C1 segment of cervical spinal cord (tissue), 14 donors: ENCODE data around the gene KIAA0825.

Experiments used
- DNase-seq, 14 donors: peaks; one replicate each; lab custom pipeline; 2025; lab: John Stamatoyannopoulos, UW

KIAA0825 gene

GRCh38 chr5:94248175-94248875, 370.1 kb downstream of the KIAA0825 start:
- no peak for DNase-seq

DNA sequence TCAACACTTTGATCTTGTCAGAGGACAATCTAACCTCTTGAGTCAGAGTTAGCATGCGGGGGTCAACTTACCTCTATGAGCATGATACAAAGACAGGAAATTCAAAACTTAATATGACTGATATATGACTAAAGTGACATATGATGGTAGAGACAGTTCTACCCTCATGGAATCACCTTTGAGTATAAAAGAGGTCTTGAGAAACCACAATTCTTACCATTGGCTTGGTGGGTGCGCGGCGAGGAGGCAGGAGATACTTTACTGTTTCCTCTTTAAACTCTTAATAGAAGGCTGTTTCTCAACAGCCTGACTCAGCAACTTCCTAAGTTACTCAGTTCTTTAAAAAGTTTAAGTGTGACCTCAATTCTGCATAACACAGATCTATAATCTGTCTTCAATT, 372.8 kb downstream of the KIAA0825 start:
- no peak for DNase-seq

DNA sequence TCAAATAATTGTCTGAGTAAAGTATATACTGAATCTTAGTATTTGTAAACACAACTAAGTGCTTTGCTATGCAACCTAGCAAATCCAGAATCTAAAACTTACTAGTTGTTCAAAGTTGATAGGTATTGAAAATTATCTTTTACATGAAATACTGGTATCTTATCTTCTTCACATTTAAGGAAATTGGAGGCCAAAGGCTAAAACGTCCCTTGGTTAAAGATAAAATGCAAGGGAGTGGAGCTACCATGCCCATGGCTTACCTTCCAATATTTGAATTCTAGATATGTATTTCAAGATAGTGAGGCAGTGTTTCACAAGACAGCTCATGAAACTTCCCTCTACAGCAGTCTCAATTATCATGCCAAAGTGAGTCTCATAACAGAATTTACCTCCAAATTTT, 373.5 kb downstream of the KIAA0825 start:
- DNase-seq: no peak

GRCh38 chr5:94243612-94244011, 374.8 kb downstream of the KIAA0825 start:
- DNase-seq: no peak

DNA sequence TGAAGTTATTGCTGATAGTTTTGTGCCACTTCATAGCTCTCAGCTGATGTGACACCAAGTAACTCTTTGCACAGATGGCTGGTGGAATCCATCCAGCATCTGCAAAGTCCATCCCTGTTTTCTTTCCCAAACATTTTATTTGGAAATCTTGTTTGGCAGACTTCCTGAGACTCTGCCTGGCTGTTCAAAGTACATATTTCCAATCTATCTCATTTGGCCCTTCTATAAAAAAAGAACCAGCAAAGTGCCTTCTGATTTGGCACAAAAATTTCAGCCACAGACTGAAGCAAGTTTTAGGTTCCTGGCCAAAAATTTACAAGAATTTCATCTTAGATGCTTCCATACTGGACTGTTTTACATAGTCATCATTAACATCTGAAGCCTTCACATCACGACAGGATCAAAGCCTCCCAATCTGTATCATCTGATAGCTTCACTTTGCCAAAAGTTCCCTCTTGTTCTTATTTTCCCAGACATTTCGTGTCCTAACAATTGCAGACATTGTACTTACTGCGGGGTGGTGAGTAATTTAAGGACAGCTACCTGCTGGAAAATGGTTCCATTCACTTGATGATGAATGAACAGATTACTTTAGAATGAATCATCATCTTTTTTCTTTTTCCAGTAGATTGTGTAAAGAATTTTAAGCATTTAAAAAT, 377.3 kb downstream of the KIAA0825 start:
- no peak for DNase-seq

DNA sequence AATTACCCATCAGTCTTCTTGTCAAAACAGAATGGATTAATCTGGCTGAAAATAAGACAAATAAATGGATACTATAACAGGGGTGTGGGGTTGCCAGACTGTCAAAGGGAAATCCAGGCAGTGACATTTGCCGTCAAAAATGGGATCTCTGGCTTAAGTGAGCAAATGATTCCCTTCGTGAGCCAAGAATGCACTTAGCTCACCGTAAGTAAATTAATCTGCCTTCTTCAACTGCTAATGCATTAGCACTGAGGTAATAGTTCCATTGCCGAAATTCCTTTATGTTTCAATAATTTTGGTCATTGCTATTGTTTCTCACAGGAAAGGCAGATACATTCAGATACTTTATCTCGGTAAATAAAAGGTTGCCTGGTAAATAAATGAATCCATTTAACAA, 377.8 kb downstream of the KIAA0825 start:
- no peak for DNase-seq

GRCh38 chr5:94240134-94240533, 378.3 kb downstream of the KIAA0825 start:
- no peak for DNase-seq

GRCh38 chr5:94239266-94239665, 379.1 kb downstream of the KIAA0825 start:
- no peak for DNase-seq

DNA sequence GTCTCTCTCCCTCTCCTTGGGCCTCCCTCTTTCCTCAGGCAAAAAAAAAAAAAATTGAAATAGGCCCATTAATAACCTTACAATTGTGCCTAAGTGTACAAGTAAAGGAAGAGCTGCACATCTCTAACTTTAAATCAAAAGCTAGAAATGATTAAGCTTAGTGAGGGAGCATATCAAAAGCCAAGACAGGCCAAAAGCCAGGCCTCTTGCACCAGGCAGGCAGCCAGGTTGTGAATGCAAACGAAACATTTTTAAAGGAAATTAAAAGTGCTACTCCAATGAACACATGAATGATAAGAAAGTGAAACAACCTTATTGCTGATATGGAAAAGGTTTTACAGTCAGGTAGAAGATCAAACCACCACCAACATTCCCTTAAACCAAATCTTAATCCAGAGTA, 383.4 kb downstream of the KIAA0825 start:
- DNase-seq: no peak

DNA sequence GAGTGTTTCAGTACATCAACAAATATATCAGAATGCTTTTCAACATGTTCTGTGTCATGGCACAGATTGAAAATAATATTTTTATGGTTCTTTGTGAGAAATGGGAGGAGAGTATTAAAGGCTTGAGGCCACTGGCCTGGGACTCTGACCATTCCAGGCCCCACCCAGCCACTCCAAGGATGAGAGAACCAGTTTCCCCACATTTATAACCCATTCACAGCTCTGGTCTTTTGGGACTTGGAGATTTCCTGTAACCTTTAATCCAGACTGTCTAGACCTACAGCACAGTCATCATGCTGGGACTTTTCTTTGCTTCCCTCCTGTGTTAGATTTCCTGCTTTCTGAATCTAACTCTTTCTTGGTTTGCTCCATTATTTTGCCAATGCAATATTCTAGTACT, 389.6 kb downstream of the KIAA0825 start:
- DNase-seq: no peak

DNA sequence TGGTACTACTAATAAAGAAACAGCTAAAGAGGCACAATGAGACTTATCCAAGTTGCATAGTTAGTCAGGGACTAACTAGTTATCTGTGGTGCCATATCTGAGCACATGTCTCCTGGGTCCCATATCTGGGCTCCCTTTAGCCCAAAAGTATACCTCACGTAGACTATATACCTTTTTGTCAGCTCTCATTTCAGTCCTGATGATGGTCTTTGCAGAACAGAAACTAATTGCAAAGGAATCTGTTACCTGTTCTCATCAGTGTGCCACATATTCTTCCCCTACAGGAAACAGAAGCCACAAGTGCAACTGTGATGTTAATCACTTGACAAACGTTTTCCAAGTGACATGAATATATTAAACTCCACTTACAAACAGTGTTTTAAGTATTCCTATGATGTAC, 395.2 kb downstream of the KIAA0825 start:
- no peak for DNase-seq

DNA sequence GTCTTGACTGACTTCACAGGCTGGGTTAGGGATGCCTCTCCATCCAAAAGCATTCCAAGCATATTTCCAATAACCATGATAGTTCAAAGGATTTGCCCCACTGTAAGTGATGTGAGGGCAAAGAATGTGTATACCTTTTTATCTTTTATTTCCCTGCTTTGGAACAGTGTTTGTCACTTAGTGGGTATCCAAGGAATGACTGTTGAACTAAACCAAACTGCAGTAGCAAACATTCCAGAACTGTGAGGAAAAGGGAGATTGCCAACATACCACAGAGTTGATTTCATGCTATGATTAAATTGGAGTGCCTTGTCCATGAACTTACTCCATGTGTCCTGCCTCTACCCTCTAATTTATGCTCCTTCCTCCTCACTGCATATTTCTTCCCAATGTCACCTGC, 400.0 kb downstream of the KIAA0825 start:
- DNase-seq: no peak

GRCh38 chr5:94217745-94218144, 400.7 kb downstream of the KIAA0825 start:
- DNase-seq: no peak

GRCh38 chr5:94217216-94217615, 401.2 kb downstream of the KIAA0825 start:
- no peak for DNase-seq

- no peak for DNase-seq
Observed at GRCh38 chr5:94212476-94212875, 405.9 kb downstream of the KIAA0825 start.

GRCh38 chr5:94209774-94210355, 408.5 kb downstream of the KIAA0825 start:
- no peak for DNase-seq

DNA sequence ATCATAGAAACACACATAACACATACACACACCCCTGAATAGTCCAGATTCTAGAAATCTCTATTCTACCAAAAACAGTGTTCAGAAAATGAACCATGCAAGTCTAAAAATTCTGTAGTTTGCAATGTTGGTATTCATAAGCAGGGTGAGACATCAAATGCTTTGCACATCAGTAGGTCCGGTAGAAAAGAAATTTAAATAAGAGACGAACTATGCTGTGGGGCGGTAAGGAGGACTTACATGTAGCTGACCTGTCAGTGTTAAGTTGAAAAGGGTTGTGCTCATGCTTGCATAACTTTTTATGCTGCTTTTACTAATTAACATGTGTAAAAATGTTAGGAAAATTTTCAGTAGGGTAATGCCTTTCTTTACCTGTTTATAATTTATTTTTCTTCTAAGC, 409.1 kb downstream of the KIAA0825 start:
- no peak for DNase-seq

- DNase-seq: no peak
Observed at GRCh38 chr5:94199566-94199965, 418.8 kb downstream of the KIAA0825 start.

- no peak for DNase-seq
Observed at GRCh38 chr5:94197970-94198369, 420.4 kb downstream of the KIAA0825 start.

DNA sequence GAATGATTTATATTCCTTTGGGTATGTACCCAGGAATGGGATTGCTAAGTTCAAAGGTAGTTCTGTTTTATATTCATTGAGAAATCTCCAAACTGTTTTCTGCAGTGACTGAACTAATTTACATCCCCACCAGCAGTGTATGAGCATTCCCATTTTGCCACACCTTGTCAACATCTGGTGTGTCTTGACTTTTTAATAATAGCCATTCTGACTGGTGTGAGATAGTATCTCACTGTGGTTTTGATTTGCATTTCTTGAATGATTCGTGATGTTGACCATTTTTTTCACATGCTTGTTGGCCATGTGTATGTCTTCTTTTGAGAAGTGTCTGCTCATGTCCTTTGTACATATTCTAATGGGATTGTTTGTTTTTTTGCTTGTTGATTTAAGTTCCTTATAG, 421.5 kb downstream of the KIAA0825 start:
- no peak for DNase-seq

- DNase-seq: no peak
Observed at GRCh38 chr5:94192658-94193391, 425.6 kb downstream of the KIAA0825 start.

DNA sequence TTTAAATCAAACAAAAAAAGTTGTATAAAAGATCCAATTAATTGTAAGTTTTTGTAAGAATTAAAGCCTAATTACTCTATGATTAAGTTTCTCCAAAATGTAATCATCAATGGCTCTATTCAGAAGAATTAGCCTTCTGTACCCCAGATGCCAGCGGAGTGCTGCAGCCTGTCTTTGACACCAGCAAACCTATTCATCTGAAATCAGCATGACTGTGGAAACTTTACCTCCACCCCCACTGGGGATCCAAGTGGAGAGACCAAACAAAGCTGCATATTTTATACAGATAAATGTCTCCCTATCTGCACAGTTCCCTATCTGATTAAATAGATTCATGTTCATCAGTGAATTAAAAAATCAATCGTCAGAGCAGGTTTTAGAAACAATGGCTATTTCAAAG, 426.8 kb downstream of the KIAA0825 start:
- no peak for DNase-seq

DNA sequence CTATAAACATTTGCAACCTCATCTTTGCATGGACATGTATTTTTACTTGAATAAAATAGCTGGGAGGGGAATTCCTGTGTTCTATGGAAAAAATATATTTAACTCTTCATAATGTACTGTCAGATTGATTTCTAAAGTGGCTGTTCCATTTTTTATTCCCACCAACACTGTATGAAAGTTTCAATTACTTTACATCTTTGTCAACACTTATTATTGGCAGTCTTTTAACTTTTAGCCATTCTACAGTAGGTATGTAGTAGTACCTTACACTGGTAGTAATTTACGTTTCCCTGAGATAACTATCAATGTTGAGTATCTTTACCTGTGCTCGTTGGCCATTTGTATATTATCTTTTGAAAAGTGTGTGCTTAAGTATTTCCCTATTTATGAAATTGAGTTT, 429.7 kb downstream of the KIAA0825 start:
- no peak for DNase-seq
